ENCODE data around the gene MMAB. TPM values are rescaled to one million over a fixed set of nuclear protein-coding genes. Genes with fewer than 3 reads are reported as not detected.

Gene MMAB
- total and polyA plus RNA-seq, 10 of the 15 experiments (the other 5 are each of a cell fraction or from before 2014, with no cell fraction given), result 10.6 to 65.3 (median 45.2) TPM

DNA sequence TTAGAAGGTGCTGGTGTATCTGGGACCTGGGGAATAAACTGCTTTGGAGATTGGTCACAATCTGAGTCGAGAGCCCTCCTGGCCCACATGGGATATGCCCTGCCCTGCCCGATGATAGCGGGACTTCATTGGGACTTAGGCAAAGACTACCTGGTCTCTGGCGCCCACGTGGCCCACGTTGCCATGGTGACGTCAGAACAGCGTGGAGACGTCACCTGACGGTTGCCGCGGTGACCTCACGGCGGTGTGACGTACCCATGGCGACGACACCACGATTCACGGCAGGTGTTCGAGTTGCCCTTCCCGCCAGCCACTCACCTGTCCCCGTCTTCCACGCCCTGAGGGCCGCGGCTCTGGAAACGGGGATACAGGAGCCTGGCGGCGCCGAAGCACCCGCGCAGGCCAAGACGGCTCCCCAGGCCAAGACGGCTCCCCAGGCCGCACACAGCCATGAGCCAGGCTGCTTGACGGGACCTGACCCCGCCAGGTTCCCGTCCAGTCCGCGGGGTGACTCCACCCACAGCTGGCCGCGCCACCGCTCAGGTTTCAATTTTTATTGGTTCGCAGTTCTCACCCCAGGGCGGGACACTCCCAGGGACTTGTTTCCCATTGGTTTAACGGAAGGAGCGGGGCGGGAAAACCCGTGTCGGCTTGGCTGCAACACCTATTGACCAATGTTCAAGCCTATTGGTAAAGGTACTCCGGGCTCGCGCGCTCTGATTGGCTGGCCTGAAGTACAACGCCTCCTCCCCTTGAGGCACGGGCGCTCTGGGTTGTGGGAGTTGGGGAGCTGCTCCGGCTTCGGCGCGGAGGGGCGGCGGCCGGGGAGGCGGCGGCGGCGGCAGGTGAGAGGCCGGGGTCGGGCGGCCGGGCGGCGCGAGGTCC is at the start of gene MMAB, which contains the start of gene MVK (continued):
- peak; percentile 92 for TF ChIP-seq MLLT1 (IDR thresholded peaks at IDR 0.05)
- TF ChIP-seq BCL11A (IDR thresholded peaks at IDR 0.05; ENCODE audit: low read depth, low read length), result no peak
- peak; percentile 79 for TF ChIP-seq DPF2 (IDR thresholded peaks at IDR 0.05)
- TF ChIP-seq CBX3 (IDR thresholded peaks at IDR 0.05; ENCODE audit: borderline replicate concordance, low read depth), result no peak
- TF ChIP-seq, protein P1, sequence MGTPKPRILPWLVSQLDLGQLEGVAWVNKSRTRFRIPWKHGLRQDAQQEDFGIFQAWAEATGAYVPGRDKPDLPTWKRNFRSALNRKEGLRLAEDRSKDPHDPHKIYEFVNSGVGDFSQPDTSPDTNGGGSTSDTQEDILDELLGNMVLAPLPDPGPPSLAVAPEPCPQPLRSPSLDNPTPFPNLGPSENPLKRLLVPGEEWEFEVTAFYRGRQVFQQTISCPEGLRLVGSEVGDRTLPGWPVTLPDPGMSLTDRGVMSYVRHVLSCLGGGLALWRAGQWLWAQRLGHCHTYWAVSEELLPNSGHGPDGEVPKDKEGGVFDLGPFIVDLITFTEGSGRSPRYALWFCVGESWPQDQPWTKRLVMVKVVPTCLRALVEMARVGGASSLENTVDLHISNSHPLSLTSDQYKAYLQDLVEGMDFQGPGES (IDR thresholded peaks at IDR 0.05), result peak; percentile 83
- peak; percentile 90 for TF ChIP-seq PKNOX1 (IDR thresholded peaks at IDR 0.05)
- peak; percentile 94 for TF ChIP-seq MXI1 (IDR thresholded peaks at IDR 0.05; ENCODE audit: low read depth, low read length)
- TF ChIP-seq CBFB (IDR thresholded peaks at IDR 0.05; ENCODE audit: low read depth), result peak; percentile 63
- no peak for TF ChIP-seq GABPA (IDR thresholded peaks at IDR 0.05; ENCODE audit: low read depth)
- TF ChIP-seq KDM1A (IDR thresholded peaks at IDR 0.05; ENCODE audit: borderline replicate concordance), result no peak
- peak; percentile 98 for TF ChIP-seq LARP7 (IDR thresholded peaks at IDR 0.05)
- TF ChIP-seq, protein P2, sequence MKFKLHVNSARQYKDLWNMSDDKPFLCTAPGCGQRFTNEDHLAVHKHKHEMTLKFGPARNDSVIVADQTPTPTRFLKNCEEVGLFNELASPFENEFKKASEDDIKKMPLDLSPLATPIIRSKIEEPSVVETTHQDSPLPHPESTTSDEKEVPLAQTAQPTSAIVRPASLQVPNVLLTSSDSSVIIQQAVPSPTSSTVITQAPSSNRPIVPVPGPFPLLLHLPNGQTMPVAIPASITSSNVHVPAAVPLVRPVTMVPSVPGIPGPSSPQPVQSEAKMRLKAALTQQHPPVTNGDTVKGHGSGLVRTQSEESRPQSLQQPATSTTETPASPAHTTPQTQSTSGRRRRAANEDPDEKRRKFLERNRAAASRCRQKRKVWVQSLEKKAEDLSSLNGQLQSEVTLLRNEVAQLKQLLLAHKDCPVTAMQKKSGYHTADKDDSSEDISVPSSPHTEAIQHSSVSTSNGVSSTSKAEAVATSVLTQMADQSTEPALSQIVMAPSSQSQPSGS (IDR thresholded peaks at IDR 0.05; ENCODE audit: low read length), result peak; percentile 63; the same call in 1 of the 2 replicates
- no peak for TF ChIP-seq SUPT20H (IDR thresholded peaks at IDR 0.05; ENCODE audit: borderline replicate concordance, control insufficient read depth, low read depth, low read length)
- TF ChIP-seq, protein P3, sequence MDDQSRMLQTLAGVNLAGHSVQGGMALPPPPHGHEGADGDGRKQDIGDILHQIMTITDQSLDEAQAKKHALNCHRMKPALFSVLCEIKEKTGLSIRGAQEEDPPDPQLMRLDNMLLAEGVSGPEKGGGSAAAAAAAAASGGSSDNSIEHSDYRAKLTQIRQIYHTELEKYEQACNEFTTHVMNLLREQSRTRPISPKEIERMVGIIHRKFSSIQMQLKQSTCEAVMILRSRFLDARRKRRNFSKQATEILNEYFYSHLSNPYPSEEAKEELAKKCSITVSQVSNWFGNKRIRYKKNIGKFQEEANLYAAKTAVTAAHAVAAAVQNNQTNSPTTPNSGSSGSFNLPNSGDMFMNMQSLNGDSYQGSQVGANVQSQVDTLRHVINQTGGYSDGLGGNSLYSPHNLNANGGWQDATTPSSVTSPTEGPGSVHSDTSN (IDR thresholded peaks at IDR 0.05; ENCODE audit: insufficient replicate concordance, low read depth, low read length), result peak; percentile 71
- peak; percentile 98 for TF ChIP-seq BMI1 (IDR thresholded peaks at IDR 0.05; ENCODE audit: borderline replicate concordance)
- peak; percentile 90 for TF ChIP-seq NFYB (IDR thresholded peaks at IDR 0.05; ENCODE audit: insufficient read depth, low read depth, low read length)
- peak; percentile 66; the same call in 1 of the 2 replicates for TF ChIP-seq ZNF217 (IDR thresholded peaks at IDR 0.05)
- TF ChIP-seq POU2F2 (IDR thresholded peaks at IDR 0.05; ENCODE audit: borderline replicate concordance, low read depth, low read length), result peak; percentile 73; the same call in 2 of the 3 replicates
- TF ChIP-seq E2F8 (IDR thresholded peaks at IDR 0.05; ENCODE audit: low read depth, partially characterized antibody), result peak; percentile 34
- no peak for TF ChIP-seq ZSCAN29 (IDR thresholded peaks at IDR 0.05)
- peak; percentile 91 for TF ChIP-seq CHD2 (IDR thresholded peaks at IDR 0.05; ENCODE audit: borderline replicate concordance, low read depth, low read length)

Measured in GM12878 (cell line).